Measurements from ENCODE around the gene NINJ1.

Gene NINJ1

DNA sequence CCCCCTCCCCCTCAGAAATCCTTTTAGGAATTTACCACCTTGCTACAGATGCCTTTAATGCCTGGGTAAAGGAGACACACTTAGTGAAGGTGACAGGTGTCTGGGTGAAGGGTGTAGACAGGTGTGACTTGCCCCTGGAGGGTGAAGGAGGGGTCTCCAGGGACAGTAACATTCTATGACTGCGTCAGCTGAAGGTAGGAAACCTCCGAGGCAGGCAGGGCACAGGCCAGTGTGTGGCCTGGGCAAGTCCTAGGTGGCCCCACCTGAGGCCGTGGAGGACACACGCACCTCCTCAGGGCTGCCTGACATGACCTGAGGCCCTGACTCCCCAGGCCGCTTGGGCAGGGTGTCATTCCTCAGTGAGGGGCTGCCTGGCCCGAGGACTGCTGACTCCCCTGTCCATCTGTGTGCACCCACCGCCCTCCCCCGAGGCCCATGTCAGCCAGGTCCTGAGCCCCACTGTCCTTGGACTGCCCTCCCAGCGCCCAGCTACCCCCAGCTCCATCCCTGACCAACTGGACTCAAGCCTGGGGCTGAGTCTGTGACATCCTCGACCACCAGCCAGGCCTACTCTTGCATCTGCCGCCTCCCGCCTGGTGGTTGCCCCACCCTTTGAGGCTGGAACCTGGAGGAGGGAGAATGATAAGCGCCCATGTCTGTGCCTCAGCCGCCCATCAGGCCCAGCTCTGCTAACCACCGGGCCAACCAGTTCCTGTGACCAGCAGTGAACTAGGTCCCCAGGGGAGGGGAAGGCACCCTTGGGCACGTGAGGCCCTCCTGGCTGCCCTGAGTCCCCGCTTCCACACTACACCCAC lies 19.7 kb downstream of the NINJ1 start:
- no peaks in the 10 kb centered on the region for H4K20me1 ChIP-seq (ENCODE audit: low read depth, low read length)
- no peaks in the 10 kb centered on the region for H3K9me2 ChIP-seq (replicated peaks; ENCODE audit: insufficient read depth, low read length)
- TF ChIP-seq, protein P1, sequence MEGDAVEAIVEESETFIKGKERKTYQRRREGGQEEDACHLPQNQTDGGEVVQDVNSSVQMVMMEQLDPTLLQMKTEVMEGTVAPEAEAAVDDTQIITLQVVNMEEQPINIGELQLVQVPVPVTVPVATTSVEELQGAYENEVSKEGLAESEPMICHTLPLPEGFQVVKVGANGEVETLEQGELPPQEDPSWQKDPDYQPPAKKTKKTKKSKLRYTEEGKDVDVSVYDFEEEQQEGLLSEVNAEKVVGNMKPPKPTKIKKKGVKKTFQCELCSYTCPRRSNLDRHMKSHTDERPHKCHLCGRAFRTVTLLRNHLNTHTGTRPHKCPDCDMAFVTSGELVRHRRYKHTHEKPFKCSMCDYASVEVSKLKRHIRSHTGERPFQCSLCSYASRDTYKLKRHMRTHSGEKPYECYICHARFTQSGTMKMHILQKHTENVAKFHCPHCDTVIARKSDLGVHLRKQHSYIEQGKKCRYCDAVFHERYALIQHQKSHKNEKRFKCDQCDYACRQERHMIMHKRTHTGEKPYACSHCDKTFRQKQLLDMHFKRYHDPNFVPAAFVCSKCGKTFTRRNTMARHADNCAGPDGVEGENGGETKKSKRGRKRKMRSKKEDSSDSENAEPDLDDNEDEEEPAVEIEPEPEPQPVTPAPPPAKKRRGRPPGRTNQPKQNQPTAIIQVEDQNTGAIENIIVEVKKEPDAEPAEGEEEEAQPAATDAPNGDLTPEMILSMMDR (IDR thresholded peaks at IDR 0.05; ENCODE audit: insufficient read depth, low read length, poor library complexity, severe bottlenecking), result no peak
- no peak for TF ChIP-seq EZH2phosphoT487 (conservative IDR thresholded peaks at IDR 0.05; ENCODE audit: low read length)
- H3K9me3 ChIP-seq (ENCODE audit: insufficient read depth, low read length), result no peaks in the 10 kb centered on the region
- no peak overlapping the region for H3K27ac ChIP-seq (ENCODE audit: low read depth, low read length)
- no peak overlapping the region for H2AFZ ChIP-seq (ENCODE audit: low read depth, low read length, severe bottlenecking)
- no peaks in the 10 kb centered on the region for H3K36me3 ChIP-seq (ENCODE audit: low read length)
- no peaks in the 10 kb centered on the region for H3K27me3 ChIP-seq (ENCODE audit: low read length)
- H3K4me3 ChIP-seq (ENCODE audit: insufficient read depth, low read length, poor library complexity, severe bottlenecking), result no peak overlapping the region
- no peak overlapping the region for H3K4me2 ChIP-seq (ENCODE audit: low read depth, low read length, poor library complexity, severe bottlenecking)
- H3K9ac ChIP-seq (ENCODE audit: low read length), result no peak overlapping the region
- no peaks in the 10 kb centered on the region for H3F3A ChIP-seq (ENCODE audit: insufficient read depth)
- no peaks in the 10 kb centered on the region for H3K79me2 ChIP-seq (ENCODE audit: insufficient read depth, low read length)

DNA sequence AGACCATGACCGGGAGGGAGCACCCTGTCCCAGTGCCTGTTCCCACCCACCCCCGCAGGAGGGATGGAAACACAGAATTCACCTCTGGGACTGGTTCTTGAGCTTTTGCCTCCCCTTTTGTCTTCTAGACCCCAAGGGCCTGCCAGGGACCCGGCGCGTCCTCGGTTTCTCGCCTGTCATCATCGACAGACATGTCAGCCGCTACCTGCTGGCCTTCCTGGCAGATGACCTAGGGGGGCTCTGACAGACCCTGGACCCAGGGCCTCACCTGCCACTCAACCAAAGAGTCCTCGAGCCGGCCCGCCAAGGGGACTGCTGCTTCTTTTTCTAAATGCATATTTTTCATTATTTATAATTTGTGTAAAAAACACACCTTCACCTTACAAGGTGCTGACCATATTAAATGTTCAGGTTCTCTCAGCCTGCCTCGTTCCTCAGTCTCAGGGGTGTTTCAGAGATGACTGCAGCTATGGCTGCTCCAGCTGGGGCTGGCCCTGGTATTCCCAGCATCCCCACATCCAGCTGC lies 21.1 kb downstream of the NINJ1 start:
- no peaks in the 10 kb centered on the region for H4K20me1 ChIP-seq (ENCODE audit: low read depth, low read length)
- H2AFZ ChIP-seq (ENCODE audit: low read depth, low read length, severe bottlenecking), result no peak overlapping the region
- no peak overlapping the region for H3K9ac ChIP-seq (ENCODE audit: low read length)
- H3K9me2 ChIP-seq (replicated peaks; ENCODE audit: insufficient read depth, low read length), result no peaks in the 10 kb centered on the region
- no peak overlapping the region for H3K4me3 ChIP-seq (ENCODE audit: insufficient read depth, low read length, poor library complexity, severe bottlenecking)
- no peaks in the 10 kb centered on the region for H3K36me3 ChIP-seq (ENCODE audit: low read length)
- no peak overlapping the region for H3K4me2 ChIP-seq (ENCODE audit: low read depth, low read length, poor library complexity, severe bottlenecking)
- H3F3A ChIP-seq (ENCODE audit: insufficient read depth), result no peaks in the 10 kb centered on the region
- H3K27ac ChIP-seq (ENCODE audit: low read depth, low read length), result no peak overlapping the region
- no peaks in the 10 kb centered on the region for H3K27me3 ChIP-seq (ENCODE audit: low read length)
- no peaks in the 10 kb centered on the region for H3K79me2 ChIP-seq (ENCODE audit: insufficient read depth, low read length)
- H3K9me3 ChIP-seq (ENCODE audit: insufficient read depth, low read length), result no peaks in the 10 kb centered on the region
- TF ChIP-seq, protein P1 (IDR thresholded peaks at IDR 0.05; ENCODE audit: insufficient read depth, low read length, poor library complexity, severe bottlenecking), result no peak
- TF ChIP-seq EZH2phosphoT487 (conservative IDR thresholded peaks at IDR 0.05; ENCODE audit: low read length), result no peak

DNA sequence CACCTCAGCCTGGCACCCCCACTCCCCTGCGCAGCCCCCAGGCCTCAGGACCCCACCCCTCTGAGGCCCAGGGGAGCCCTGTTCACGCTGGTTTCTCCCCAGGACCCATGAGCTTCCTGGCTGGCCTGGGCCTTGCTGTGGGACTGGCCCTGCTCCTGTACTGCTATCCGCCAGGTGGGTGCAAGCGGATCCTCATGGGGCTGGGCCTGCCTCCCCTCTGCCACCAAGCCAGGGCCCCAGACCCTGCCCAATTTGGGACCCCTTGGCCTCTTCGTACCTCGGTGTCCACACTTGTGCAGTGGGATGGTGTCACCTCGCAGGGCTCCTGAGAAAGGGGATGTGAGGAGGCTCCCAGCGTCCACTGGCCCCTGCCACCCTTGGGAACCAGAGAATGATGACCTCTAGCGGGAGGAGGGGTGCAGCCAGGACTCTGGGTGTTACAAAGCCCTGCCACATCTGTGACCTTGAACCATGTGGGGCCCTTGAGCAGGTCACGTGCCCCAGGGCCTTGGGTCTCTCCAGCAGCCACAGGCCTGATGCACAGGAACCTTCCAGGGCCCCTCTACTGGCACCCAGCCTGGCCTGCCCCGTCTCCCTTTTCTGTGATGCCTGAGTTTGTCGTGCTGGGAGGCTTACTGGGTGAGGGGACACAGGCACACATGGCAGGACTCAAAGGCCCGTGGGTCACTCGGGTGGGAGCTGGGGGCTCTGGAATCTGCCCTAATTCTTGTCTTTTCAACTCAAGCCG lies 21.8 kb downstream of the NINJ1 start:
- Histone ChIP-seq H3K79me2 (ENCODE audit: insufficient read depth, low read length) (no peaks in the 10 kb centered on the region), H2AFZ (ENCODE audit: low read depth, low read length, severe bottlenecking) (no peak overlapping the region), H3K27ac (ENCODE audit: low read depth, low read length) (no peak overlapping the region), H4K20me1 (ENCODE audit: low read depth, low read length) (no peaks in the 10 kb centered on the region), H3F3A (ENCODE audit: insufficient read depth) (no peaks in the 10 kb centered on the region), H3K4me3 (ENCODE audit: insufficient read depth, low read length, poor library complexity, severe bottlenecking) (no peak overlapping the region), H3K4me2 (ENCODE audit: low read depth, low read length, poor library complexity, severe bottlenecking) (no peak overlapping the region), H3K9ac (ENCODE audit: low read length) (no peak overlapping the region), H3K9me2 (replicated peaks; ENCODE audit: insufficient read depth, low read length) (no peaks in the 10 kb centered on the region), H3K36me3 (ENCODE audit: low read length) (no peaks in the 10 kb centered on the region), H3K27me3 (ENCODE audit: low read length) (no peaks in the 10 kb centered on the region), H3K9me3 (ENCODE audit: insufficient read depth, low read length) (no peaks in the 10 kb centered on the region)
- no peak for TF ChIP-seq EZH2phosphoT487 (conservative IDR thresholded peaks at IDR 0.05; ENCODE audit: low read length)
- TF ChIP-seq, protein P1 (IDR thresholded peaks at IDR 0.05; ENCODE audit: insufficient read depth, low read length, poor library complexity, severe bottlenecking), result no peak

Measured in SU-DHL-6 (cell line).